Mesothelial cell of epicardium (in vitro differentiated cells): Measurements from ENCODE around the gene PRODH. TPM values are rescaled to one million over a fixed set of nuclear protein-coding genes. Genes with fewer than 3 reads are reported as not detected.

ENCODE experiments used
- DNase-seq, 2 experiments: peaks; one replicate each; pipeline ENCODE4 v3.0.0; 2021; ENCODE audit warnings: low spot score in 2 of 2; ENCODE audit not compliant: unreplicated experiment in 2 of 2
- H3K27ac Mint-ChIP-seq: 2 replicates; pipeline ENCODE4 v1.8.0; 2021; ENCODE audit warnings: mixed read lengths
- H3K27me3 Mint-ChIP-seq: 2 replicates; pipeline ENCODE4 v1.8.0; 2021; ENCODE audit warnings: low read depth, mixed read lengths
- H3K36me3 Mint-ChIP-seq: 2 replicates; pipeline ENCODE4 v1.8.0; 2021; ENCODE audit warnings: mixed read lengths
- H3K4me1 Mint-ChIP-seq: 2 replicates; pipeline ENCODE4 v1.8.0; 2021; ENCODE audit warnings: mixed read lengths
- H3K4me3 Mint-ChIP-seq: 2 replicates; pipeline ENCODE4 v1.8.0; 2021; ENCODE audit warnings: mild to moderate bottlenecking, moderate library complexity, mixed read lengths
- H3K9me3 Mint-ChIP-seq: 2 replicates; pipeline ENCODE4 v1.8.0; 2021; ENCODE audit warnings: mixed read lengths
- CTCF ChIP-seq: fragments of 200-600 bp; sonication (generic); IDR thresholded peaks from one replicate; pipeline ENCODE4 v1.5.0; 2021; ENCODE audit warnings: antibody characterized with exemption; ENCODE audit not compliant: unreplicated experiment
- total RNA-seq: library from RNA; stranded (reverse); gene quantifications from 3 replicates; pipeline ENCODE4 v1.2.1, GENCODE V29; 2021

PRODH gene
- 1.7 to 2.5 TPM (median 2.1 TPM) in 3 replicates for total RNA-seq

- no peak for TF ChIP-seq CTCF
- H3K27ac Mint-ChIP-seq: no peak within 1 kb of the TSS
- H3K36me3 Mint-ChIP-seq: no peaks in the 10 kb centered on the region
- H3K4me3 Mint-ChIP-seq: no peak within 1 kb of the TSS
- H3K9me3 Mint-ChIP-seq: no peaks in the 10 kb centered on the region
- peaks cover 1% of the 10 kb centered on the region for H3K27me3 Mint-ChIP-seq
- DNase-seq: no peak
- no peaks in the 10 kb centered on the region for H3K4me1 Mint-ChIP-seq
Observed at GRCh38 chr22:18935889-18936529, at the start of gene PRODH. TSS of gene PRODH (minus strand) at chr22:18936293. CDS start at chr22:18936287, 6 bp downstream.

- DNase-seq: no peak
- no peak overlapping the region for H3K27ac Mint-ChIP-seq
- H3K4me1 Mint-ChIP-seq: no peaks in the 10 kb centered on the region
- no peak overlapping the region for H3K4me3 Mint-ChIP-seq
- no peaks in the 10 kb centered on the region for H3K9me3 Mint-ChIP-seq
- H3K36me3 Mint-ChIP-seq: no peaks in the 10 kb centered on the region
- TF ChIP-seq CTCF: no peak
- no peaks in the 10 kb centered on the region for H3K27me3 Mint-ChIP-seq
Observed at GRCh38 chr22:18985780-18986179, 49.7 kb upstream of the PRODH start.

- Mint-ChIP-seq H3K4me3 (no peak overlapping the region), H3K27ac (no peak overlapping the region), H3K27me3 (no peaks in the 10 kb centered on the region), H3K36me3 (no peaks in the 10 kb centered on the region), H3K4me1 (no peaks in the 10 kb centered on the region), H3K9me3 (no peaks in the 10 kb centered on the region)
- no peak for TF ChIP-seq CTCF
- no peak for DNase-seq
Observed at GRCh38 chr22:18984564-18984963, 48.5 kb upstream of the PRODH start.

GRCh38 chr22:18983120-18983651 lies 47.1 kb upstream of the PRODH start:
- DNase-seq: no peak
- Mint-ChIP-seq H3K36me3 (no peaks in the 10 kb centered on the region), H3K4me3 (no peak overlapping the region), H3K27ac (no peak overlapping the region), H3K9me3 (no peaks in the 10 kb centered on the region), H3K4me1 (no peaks in the 10 kb centered on the region), H3K27me3 (no peaks in the 10 kb centered on the region)
- TF ChIP-seq CTCF: no peak

GRCh38 chr22:18980829-18981228 lies 44.7 kb upstream of the PRODH start:
- TF ChIP-seq CTCF: no peak
- no peak for DNase-seq
- no peaks in the 10 kb centered on the region for H3K36me3 Mint-ChIP-seq
- H3K4me3 Mint-ChIP-seq: no peak overlapping the region
- H3K27me3 Mint-ChIP-seq: no peaks in the 10 kb centered on the region
- no peak overlapping the region for H3K27ac Mint-ChIP-seq
- H3K9me3 Mint-ChIP-seq: no peaks in the 10 kb centered on the region
- H3K4me1 Mint-ChIP-seq: no peaks in the 10 kb centered on the region
